Neuronal stem cell (in vitro differentiated cells): ENCODE results near the gene PAPLN.

Source experiments
- DNase-seq: peaks from one replicate; pipeline ENCODE4 v3.0.0-alpha.2; 2013; ENCODE audit warnings: low spot score
- H2AFZ ChIP-seq: one replicate; pipeline ENCODE4 v1.6.1; 2013; ENCODE audit warnings: mild to moderate bottlenecking, low read length, inconsistent platforms
- H2AK5ac ChIP-seq: 2 replicates; pipeline ENCODE4 v1.6.1; 2013; ENCODE audit warnings: low read depth, mild to moderate bottlenecking, inconsistent platforms, low read length, moderate library complexity, mixed read lengths
- H2BK120ac ChIP-seq: 2 replicates; pipeline ENCODE4 v1.6.1; 2013; ENCODE audit warnings: low read depth, mild to moderate bottlenecking, inconsistent platforms, low read length, moderate library complexity, mixed read lengths
- H2BK12ac ChIP-seq: one replicate; pipeline ENCODE4 v1.6.1; 2013; ENCODE audit warnings: low read length, inconsistent platforms
- H2BK15ac ChIP-seq: 2 replicates; pipeline ENCODE4 v1.6.1; 2013; ENCODE audit warnings: mild to moderate bottlenecking, low read length, inconsistent platforms, mixed read lengths
- H2BK5ac ChIP-seq: one replicate; pipeline ENCODE4 v1.6.1; 2013; ENCODE audit warnings: inconsistent platforms, mild to moderate bottlenecking, low read length, moderate library complexity
- H3K14ac ChIP-seq: one replicate; pipeline ENCODE4 v1.6.1; 2013; ENCODE audit warnings: low read length, inconsistent platforms
- H3K18ac ChIP-seq: 2 replicates; pipeline ENCODE4 v1.6.1; 2013; ENCODE audit warnings: low read length, inconsistent platforms
- H3K23ac ChIP-seq: 2 replicates; pipeline ENCODE4 v1.6.1; 2013; ENCODE audit warnings: low read depth, mild to moderate bottlenecking, mixed read lengths, low read length, inconsistent platforms; ENCODE audit not compliant: poor library complexity
- H3K27ac ChIP-seq: replicated peaks from 3 replicates; pipeline ENCODE4 v1.5.1; 2013; ENCODE audit warnings: low read length, inconsistent platforms
- H3K27me3 ChIP-seq, 3 experiments: 2 replicates each; pipeline ENCODE4 v1.6.1; 2013; ENCODE audit warnings: low read length in 3 of 3, mild to moderate bottlenecking in 2 of 3, inconsistent platforms in 1 of 3, low read depth in 1 of 3, mixed read lengths in 1 of 3, moderate library complexity in 1 of 3; ENCODE audit not compliant: control insufficient read depth in 3 of 3, insufficient read depth in 3 of 3
- H3K36me3 ChIP-seq, 2 donors: replicated peaks in 1 of 2; 2 replicates each; pipeline ENCODE4 v1.6.1; 2013; ENCODE audit warnings: low read length in 2 of 2; ENCODE audit not compliant: control insufficient read depth in 2 of 2, insufficient read depth in 2 of 2
- H3K4ac ChIP-seq: 2 replicates; pipeline ENCODE4 v1.6.1; 2013; ENCODE audit warnings: inconsistent platforms, mild to moderate bottlenecking, low read length, moderate library complexity
- H3K4me1 ChIP-seq, 2 donors: 1 replicate in 1 of 2; 2 replicates in 1 of 2; pipeline ENCODE4 v1.6.1; 2013; ENCODE audit warnings: low read length in 2 of 2, low read depth in 1 of 2; ENCODE audit not compliant: control insufficient read depth in 2 of 2, insufficient read depth in 1 of 2
- H3K4me2 ChIP-seq: one replicate; pipeline ENCODE4 v1.6.1; 2013; ENCODE audit warnings: mild to moderate bottlenecking, low read length, inconsistent platforms; ENCODE audit not compliant: insufficient read depth, poor library complexity, severe bottlenecking
- H3K4me3 ChIP-seq, 2 donors: 2 replicates each; pipeline ENCODE4 v1.5.1; 2013; ENCODE audit warnings: low read length in 2 of 2, mild to moderate bottlenecking in 2 of 2, inconsistent platforms in 1 of 2, moderate library complexity in 1 of 2
- H3K79me1 ChIP-seq: one replicate; pipeline ENCODE4 v1.6.1; 2013; ENCODE audit warnings: low read depth, mild to moderate bottlenecking, inconsistent platforms, low read length, moderate library complexity
- H3K9ac ChIP-seq: one replicate; pipeline ENCODE4 v1.6.1; 2013; ENCODE audit warnings: mild to moderate bottlenecking, low read depth, low read length, inconsistent platforms; ENCODE audit not compliant: poor library complexity
- H3K9me3 ChIP-seq, 2 donors: replicated peaks in 1 of 2; 2 replicates each; pipeline versions ENCODE3 to v1.6.1; 2013; ENCODE audit warnings: low read length in 2 of 2, mild to moderate bottlenecking in 2 of 2, inconsistent platforms in 1 of 2, low read depth in 1 of 2, mixed read lengths in 1 of 2, moderate library complexity in 1 of 2; ENCODE audit not compliant: control insufficient read depth in 2 of 2, insufficient read depth in 1 of 2
- H4K8ac ChIP-seq: one replicate; pipeline ENCODE4 v1.6.1; 2013; ENCODE audit warnings: low read depth, mild to moderate bottlenecking, inconsistent platforms, low read length, moderate library complexity
- H4K91ac ChIP-seq: one replicate; pipeline ENCODE4 v1.6.1; 2013; ENCODE audit warnings: low read length, low read depth, mild to moderate bottlenecking, inconsistent platforms; ENCODE audit not compliant: poor library complexity
- WGBS, 2 donors: extraction: QIAGEN DNeasy Blood & Tissue Kit; methylation state at CpG; one replicate each; pipeline ENCODE4 v1.1.7; 2013; ENCODE audit warnings: missing lambda C conversion rate in 2 of 2, mixed read lengths in 1 of 2; ENCODE audit not compliant: insufficient read length in 2 of 2, insufficient replicate concordance in 1 of 2; ENCODE audit errors: extremely low coverage in 2 of 2; 5-methylcytosine and 5-hydroxymethylcytosine counted together

PAPLN gene

GRCh38 chr14:73216030-73216429, 21.3 kb upstream of the PAPLN start:
- WGBS, 2 donors: no CpG with 5 or more reads among the region's 2 CpGs
- Histone ChIP-seq H4K8ac (no peak overlapping the region), H2AK5ac (no peak overlapping the region), H3K4me1 (peaks cover 0 to 7% of the 10 kb centered on the region in 2 donors), H2BK12ac (no peak overlapping the region), H2BK120ac (no peak overlapping the region), H3K4ac (no peak overlapping the region), H3K9me3 (peaks cover 0 to 2% of the 10 kb centered on the region in 2 donors), H3K9ac (no peak overlapping the region), H3K4me3 (no peak overlapping the region), H3K36me3 (peaks cover 16 to 93% of the 10 kb centered on the region in 2 donors), H4K91ac (no peak overlapping the region), H2AFZ (no peak overlapping the region), H3K14ac (no peak overlapping the region), H2BK15ac (no peak overlapping the region), H3K79me1 (no peaks in the 10 kb centered on the region), H2BK5ac (no peak overlapping the region), H3K4me2 (no peak overlapping the region), H3K18ac (no peak overlapping the region), H3K23ac (no peak overlapping the region), H3K27me3 (no peaks in the 10 kb centered on the region), H3K27ac (no peak overlapping the region)
- DNase-seq: no peak

- DNase-seq: no peak
- no peak overlapping the region for H4K91ac ChIP-seq
- H3K9ac ChIP-seq: no peak overlapping the region
- H2BK120ac ChIP-seq: no peak overlapping the region
- no peaks in the 10 kb centered on the region for H3K79me1 ChIP-seq
- H3K4ac ChIP-seq: no peak overlapping the region
- no peak overlapping the region for H3K27ac ChIP-seq
- H2BK12ac ChIP-seq: no peak overlapping the region
- H2BK5ac ChIP-seq: no peak overlapping the region
- H3K4me1 ChIP-seq: peaks cover 0 to 7% of the 10 kb centered on the region in 2 donors
- H3K9me3 ChIP-seq: no peaks in the 10 kb centered on the region
- no CpG with 5 or more reads among the region's 1 CpG for WGBS, 2 donors
- no peaks in the 10 kb centered on the region for H3K27me3 ChIP-seq
- H3K4me2 ChIP-seq: no peak overlapping the region
- H3K36me3 ChIP-seq: peaks cover 14 to 95% of the 10 kb centered on the region in 2 donors
- no peak overlapping the region for H2AFZ ChIP-seq
- H2AK5ac ChIP-seq: no peak overlapping the region
- H3K23ac ChIP-seq: no peak overlapping the region
- H3K18ac ChIP-seq: no peak overlapping the region
- no peak overlapping the region for H3K4me3 ChIP-seq
- no peak overlapping the region for H2BK15ac ChIP-seq
- H3K14ac ChIP-seq: no peak overlapping the region
- no peak overlapping the region for H4K8ac ChIP-seq
These were observed 19.9 kb upstream of the PAPLN start for GRCh38 chr14:73217411-73217810.

- Histone ChIP-seq H2BK12ac (no peak overlapping the region), H3K23ac (no peak overlapping the region), H3K9ac (no peak overlapping the region), H2BK15ac (no peak overlapping the region), H3K4me2 (no peak overlapping the region), H2AFZ (no peak overlapping the region), H3K79me1 (no peaks in the 10 kb centered on the region), H2BK5ac (no peak overlapping the region), H3K4me1 (peaks cover 0 to 8% of the 10 kb centered on the region in 2 donors), H4K8ac (no peak overlapping the region), H2AK5ac (no peak overlapping the region), H3K4ac (no peak overlapping the region), H3K27me3 (no peaks in the 10 kb centered on the region), H3K27ac (no peak overlapping the region), H4K91ac (no peak overlapping the region), H3K4me3 (no peak overlapping the region), H3K36me3 (peaks cover 10 to 85% of the 10 kb centered on the region in 2 donors), H3K9me3 (no peaks in the 10 kb centered on the region), H3K14ac (no peak overlapping the region), H2BK120ac (no peak overlapping the region), H3K18ac (no peak overlapping the region)
- no peak for DNase-seq
- no CpG with 5 or more reads among the region's 4 CpGs for WGBS, 2 donors
These were observed 17.2 kb upstream of the PAPLN start for GRCh38 chr14:73220061-73220460.

GRCh38 chr14:73220634-73221033, 16.7 kb upstream of the PAPLN start:
- DNase-seq: no peak
- Histone ChIP-seq H3K9me3 (no peaks in the 10 kb centered on the region), H2AK5ac (no peak overlapping the region), H3K4me1 (peaks cover 0 to 8% of the 10 kb centered on the region in 2 donors), H3K79me1 (no peaks in the 10 kb centered on the region), H3K36me3 (peaks cover 10 to 85% of the 10 kb centered on the region in 2 donors), H3K9ac (no peak overlapping the region), H2BK5ac (no peak overlapping the region), H2BK12ac (no peak overlapping the region), H2BK120ac (no peak overlapping the region), H3K4ac (no peak overlapping the region), H3K4me3 (no peak overlapping the region), H2AFZ (no peak overlapping the region), H3K23ac (no peak overlapping the region), H4K8ac (no peak overlapping the region), H3K14ac (no peak overlapping the region), H3K27me3 (no peaks in the 10 kb centered on the region), H2BK15ac (no peak overlapping the region), H3K27ac (no peak overlapping the region), H4K91ac (no peak overlapping the region), H3K18ac (no peak overlapping the region), H3K4me2 (no peak overlapping the region)
- no CpG with 5 or more reads among the region's 5 CpGs for WGBS, 2 donors
